GM21447 (cell line): ENCODE measurements around the gene ANKFY1.

ENCODE experiments used
- ATAC-seq: cut with Tn5 transposase; IDR thresholded peaks from one replicate; pipeline ENCODE4 v1.9.1; 2021; ENCODE audit not compliant: unreplicated experiment

Gene ANKFY1

DNA sequence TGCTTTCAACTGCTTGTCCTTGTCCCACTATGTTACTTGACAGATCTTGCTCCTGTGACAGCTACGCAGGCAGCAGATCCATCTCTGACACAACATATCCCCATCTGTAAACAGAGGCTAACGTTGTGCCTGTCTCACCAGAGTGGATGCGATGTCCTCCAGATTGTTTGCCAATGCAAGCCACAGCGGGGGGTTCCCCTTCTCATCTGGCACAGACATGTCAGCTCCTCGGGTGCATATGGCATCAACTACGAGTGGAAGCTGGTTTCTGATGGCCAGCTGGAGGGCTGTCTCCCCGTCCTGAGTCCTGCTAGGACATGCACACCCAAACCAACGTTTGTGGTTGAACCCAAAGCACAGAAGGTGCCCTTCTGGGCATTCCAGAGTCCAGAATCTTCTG is 81.7 kb downstream of the ANKFY1 start:
- no peak for ATAC-seq

GRCh38 chr17:4180791-4181190 is 83.0 kb downstream of the ANKFY1 start:
- no peak for ATAC-seq

- no peak for ATAC-seq
These were observed 84.7 kb downstream of the ANKFY1 start for GRCh38 chr17:4179071-4179470.

DNA sequence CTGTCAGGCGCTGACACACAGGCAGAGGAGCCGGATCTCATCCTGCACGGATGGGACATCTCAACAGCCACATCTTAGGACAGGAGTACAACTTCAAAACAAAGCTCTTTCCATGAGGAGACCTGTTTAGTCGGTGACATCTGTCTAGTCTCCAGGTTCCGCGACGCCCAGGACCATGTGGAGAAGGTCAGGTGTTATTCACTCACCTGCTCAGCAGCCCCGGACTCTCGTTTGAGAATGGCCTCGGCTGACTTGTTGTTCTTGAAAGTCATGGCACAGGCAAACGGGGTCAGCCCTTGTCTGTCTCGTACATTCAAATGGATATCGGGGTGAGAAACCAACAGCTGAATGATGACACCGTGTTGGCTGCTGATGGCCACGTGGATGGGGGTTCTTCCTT is 85.1 kb downstream of the ANKFY1 start:
- no peak for ATAC-seq

GRCh38 chr17:4177806-4178205 is 86.0 kb downstream of the ANKFY1 start:
- no peak for ATAC-seq

- no peak for ATAC-seq
These were observed 86.8 kb downstream of the ANKFY1 start for GRCh38 chr17:4176808-4177472.

DNA sequence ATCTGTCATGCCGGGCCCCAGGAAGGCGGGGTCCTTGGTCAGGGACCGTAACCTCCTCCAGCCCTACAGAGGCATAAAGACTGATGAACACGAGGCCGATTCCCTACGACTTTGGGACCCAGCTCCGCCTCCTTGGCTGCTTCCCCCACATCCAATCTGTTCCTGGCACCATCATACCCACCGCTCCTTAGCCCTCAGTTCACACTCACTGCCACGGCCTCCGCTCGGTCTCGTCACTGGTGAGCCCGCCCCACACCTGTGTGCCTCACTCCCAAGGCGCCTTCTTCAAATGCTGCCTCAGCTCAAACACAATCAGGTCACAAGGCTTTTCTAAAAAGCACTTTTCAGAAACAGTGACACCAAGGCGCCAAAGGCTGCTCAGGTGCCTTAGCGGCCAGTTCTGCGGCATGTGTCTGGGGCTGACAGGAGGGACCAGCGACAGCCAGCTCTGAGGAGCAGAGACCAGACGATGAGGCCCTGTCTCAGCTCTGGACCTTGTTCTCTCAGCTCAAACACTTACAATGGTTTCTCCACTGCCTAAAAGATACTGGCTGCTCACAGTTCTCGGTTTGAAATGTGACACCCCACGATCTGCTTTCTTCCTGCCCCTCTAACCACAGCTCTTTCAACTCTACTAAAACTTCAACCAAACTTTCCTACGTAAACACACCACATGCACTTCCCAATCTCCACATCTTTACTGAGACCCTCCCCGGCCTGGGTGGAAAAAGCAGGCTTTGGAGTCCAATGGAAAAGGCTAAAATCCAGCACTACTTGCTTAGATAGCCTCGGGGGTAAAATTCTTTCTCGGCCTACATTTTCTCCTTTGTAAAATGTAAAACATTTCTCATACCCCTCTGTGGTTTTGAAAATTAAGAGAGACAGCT is 87.6 kb downstream of the ANKFY1 start:
- no peak for ATAC-seq

DNA sequence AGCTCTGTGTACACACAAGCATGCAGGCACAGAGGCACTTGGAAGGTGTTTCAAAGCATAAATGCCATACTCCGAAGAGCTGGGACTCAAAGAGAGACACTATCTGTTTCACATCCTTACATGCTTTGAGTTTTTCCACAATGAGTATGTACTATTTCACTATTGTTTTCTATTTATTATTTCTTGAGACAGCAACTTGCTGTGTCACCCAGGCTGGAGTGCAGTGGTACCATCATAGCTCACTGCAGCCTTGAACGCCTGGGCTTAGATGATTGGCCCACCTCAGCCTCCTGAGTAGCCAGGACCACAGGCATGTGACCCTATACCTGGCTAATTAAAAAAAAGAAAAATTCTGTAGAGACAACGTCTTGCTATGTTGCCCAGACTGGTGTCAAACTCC is 89.2 kb downstream of the ANKFY1 start:
- no peak for ATAC-seq

- ATAC-seq: no peak
These were observed 90.0 kb downstream of the ANKFY1 start for GRCh38 chr17:4173781-4174180.

DNA sequence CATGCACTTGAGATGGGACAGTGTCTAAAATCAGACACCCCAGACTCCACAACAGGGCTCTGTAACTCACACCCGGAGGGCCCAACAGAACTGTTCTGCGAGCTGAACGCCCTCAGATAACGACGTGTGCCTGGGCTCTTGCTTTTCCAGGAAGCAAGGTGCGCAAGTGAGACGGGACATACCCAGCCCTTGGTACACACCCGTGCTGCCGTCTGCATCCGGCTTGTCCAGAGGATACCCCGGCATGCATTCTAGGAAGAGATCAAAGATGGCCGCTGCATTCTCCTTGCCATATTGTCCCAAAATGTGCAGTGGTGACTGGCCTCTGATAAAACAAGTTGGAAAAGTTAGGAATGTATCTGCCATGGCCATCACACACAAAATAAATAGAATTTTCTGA is 91.4 kb downstream of the ANKFY1 start:
- ATAC-seq: no peak

- ATAC-seq: no peak
These were observed 93.0 kb downstream of the ANKFY1 start for GRCh38 chr17:4170639-4171280.

DNA sequence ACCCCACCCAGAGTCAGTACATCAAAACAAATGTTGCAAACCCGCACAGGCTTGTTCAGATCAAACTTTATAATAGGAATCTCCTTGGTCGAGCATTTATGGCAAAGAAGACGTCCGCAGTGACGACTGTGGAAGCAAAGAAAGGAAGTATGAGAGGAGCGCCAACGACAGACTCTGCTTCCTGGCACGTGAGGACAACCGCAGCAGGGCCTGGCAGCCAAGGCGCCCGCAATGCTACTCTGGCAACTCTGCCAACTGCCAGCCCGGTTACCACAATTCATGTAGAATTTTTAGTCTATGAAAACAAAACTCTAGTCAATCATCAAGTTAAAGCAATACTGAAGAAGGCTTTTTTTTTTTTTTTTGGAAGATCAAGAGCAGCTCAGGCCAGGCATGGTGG is 96.0 kb downstream of the ANKFY1 start:
- ATAC-seq: no peak

- no peak for ATAC-seq
These were observed 97.4 kb downstream of the ANKFY1 start for GRCh38 chr17:4166419-4166818.

DNA sequence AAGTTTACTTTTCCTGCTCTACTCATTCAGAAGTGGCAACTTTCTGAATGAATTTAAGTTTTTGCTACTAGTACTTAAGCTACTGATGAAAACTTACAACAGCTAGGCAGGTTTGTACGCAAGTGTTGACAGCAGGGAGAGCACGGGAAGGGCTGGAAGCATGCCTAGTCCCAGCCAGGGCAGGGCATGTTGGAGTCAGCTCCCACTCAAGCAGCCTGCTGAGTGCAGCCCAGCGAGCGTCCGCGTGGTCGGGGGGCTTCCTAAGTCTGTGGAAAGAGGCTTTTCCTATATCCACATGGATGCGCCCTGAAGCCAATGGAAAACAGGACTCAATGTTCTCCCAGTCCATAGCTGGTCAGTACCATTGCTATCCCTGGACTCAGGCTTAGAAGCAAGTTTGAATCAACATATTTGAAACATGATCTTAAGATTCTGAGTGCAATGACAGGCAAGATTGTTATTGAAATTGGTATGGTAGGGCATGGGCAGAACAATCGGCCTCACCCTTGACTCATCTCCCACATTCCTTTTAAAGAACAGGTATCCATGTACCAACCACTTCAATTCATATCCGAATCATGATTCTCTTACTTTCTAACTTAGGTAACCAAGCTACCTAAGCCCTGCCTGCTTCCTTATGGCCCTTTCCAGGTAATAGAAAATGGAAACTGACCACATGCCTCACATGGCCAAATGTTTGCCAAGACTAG is 98.3 kb downstream of the ANKFY1 start:
- no peak for ATAC-seq

GRCh38 chr17:4163951-4164350 is 99.8 kb downstream of the ANKFY1 start:
- ATAC-seq: no peak

GRCh38 chr17:4162775-4163466 is 100.9 kb downstream of the ANKFY1 start:
- ATAC-seq: no peak

- no peak for ATAC-seq
These were observed 101.5 kb downstream of the ANKFY1 start for GRCh38 chr17:4162321-4162720.

GRCh38 chr17:4161967-4162305 is 101.8 kb downstream of the ANKFY1 start:
- ATAC-seq: no peak

DNA sequence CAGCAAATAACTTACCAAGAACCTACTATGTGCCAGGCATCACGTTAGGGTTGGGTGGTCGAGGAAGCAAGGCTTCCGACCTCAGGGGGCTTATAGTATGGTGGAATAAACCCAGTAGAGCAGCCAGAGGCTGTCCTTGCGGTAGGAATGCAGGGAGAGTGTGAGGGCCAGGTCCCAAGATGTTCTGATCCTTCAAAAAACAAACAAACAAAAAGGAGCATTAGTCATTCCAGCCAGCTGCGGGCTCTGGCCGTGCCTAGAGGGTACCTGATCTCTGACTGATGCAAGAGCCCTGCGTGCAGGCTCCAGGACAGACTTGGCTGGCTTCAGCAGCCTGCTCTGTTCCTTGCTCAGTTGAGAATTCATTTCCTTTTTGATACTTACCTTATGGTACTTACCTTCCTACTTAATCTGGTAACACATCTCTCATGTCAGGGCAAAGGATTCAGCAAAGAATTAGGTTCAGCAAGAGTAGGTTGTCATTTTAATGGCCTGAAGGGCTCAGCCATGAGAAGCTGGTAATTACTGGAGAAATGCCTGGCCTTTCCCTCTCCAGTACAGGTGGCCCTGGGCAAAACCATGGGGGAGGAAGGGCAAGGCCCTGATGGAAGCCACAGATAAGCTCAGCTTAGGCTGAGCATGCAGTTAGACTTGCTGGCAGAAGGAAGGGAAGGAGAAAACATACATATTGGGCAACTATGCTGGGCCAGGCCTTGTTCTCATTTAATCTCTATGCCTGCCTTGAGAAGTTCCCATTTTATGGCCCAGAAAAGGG is 102.4 kb downstream of the ANKFY1 start:
- ATAC-seq: no peak

GRCh38 chr17:4160294-4160859 is 103.4 kb downstream of the ANKFY1 start:
- no peak for ATAC-seq
